ENCODE results near the gene NSDHL.

The NSDHL gene

DNA sequence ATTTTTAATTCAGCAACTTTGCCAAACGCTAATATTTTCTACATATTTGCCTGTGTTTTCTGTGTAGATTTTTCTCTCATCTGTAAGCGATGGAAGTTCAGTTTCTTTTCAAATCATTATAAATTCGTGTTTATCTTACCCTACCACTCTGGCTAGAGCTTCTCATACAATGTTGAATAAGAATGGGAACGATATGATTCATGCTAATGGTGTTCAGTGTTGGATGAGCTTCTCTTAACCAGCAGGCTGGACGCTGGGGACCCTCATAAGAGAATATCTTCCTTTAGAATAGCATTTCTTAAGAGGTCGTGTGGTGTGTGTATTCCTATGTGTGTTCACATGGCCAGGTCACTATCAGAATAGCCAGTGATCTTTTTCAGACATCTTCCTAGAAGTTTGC, 31.0 kb downstream of the NSDHL start:
- Histone ChIP-seq H3K27me3 (ENCODE audit: insufficient read depth, poor library complexity, severe bottlenecking) (no peaks in the 10 kb centered on the region), H3K27ac (replicated peaks) (no peak overlapping the region), H3K4me3 (replicated peaks; ENCODE audit: insufficient read depth, low read length) (no peak overlapping the region)
- DNase-seq (ENCODE audit: low read depth in 1 of 2, low spot score in 1 of 2), result no peak
- TF ChIP-seq, protein P1, sequence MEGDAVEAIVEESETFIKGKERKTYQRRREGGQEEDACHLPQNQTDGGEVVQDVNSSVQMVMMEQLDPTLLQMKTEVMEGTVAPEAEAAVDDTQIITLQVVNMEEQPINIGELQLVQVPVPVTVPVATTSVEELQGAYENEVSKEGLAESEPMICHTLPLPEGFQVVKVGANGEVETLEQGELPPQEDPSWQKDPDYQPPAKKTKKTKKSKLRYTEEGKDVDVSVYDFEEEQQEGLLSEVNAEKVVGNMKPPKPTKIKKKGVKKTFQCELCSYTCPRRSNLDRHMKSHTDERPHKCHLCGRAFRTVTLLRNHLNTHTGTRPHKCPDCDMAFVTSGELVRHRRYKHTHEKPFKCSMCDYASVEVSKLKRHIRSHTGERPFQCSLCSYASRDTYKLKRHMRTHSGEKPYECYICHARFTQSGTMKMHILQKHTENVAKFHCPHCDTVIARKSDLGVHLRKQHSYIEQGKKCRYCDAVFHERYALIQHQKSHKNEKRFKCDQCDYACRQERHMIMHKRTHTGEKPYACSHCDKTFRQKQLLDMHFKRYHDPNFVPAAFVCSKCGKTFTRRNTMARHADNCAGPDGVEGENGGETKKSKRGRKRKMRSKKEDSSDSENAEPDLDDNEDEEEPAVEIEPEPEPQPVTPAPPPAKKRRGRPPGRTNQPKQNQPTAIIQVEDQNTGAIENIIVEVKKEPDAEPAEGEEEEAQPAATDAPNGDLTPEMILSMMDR (IDR thresholded peaks at IDR 0.05; ENCODE audit: insufficient read depth, low read length), result no peak
- TF ChIP-seq SPI1 (IDR thresholded peaks at IDR 0.05; ENCODE audit: borderline replicate concordance, low read depth) (no peak), REST (IDR thresholded peaks at IDR 0.05; ENCODE audit: insufficient replicate concordance, low read depth) (no peak), GABPA (IDR thresholded peaks at IDR 0.05; ENCODE audit: low read depth) (no peak), POLR2AphosphoS5 (IDR thresholded peaks at IDR 0.05; ENCODE audit: low read depth) (no peak)

DNA sequence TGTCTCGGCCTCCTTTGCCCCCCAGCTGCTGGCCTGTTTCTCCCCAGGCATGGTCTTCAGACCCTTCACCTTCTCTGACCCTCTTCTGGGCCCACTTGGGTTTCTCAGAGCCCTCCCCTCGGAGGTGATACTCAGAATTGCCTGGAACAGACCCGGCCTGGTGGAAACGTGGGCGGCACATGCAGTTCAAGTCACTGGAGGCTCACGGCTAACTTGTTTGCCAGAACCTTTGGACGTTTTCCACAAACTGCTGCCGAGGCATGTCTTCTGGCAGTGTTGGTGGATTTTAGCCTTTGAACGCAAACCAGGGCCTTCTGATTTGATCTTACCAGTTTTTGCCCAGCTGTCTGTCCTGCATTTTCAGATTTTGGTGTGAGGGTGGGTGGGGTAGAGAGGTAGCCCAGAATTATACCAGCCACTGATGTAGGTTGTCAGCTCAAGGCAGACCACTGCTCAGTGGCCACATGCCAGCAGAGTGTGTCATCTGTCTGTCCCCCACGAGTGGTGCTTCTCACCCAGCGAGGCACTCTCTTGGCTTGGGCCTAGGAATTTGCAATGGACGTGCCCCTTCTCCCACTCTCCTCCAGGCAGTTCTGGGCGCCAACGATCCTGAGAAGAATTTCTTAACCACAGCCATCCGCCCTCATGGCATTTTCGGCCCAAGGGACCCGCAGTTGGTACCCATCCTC, 34.5 kb downstream of the NSDHL start:
- DNase-seq (ENCODE audit: low read depth in 1 of 2, low spot score in 1 of 2), result no peak

DNA sequence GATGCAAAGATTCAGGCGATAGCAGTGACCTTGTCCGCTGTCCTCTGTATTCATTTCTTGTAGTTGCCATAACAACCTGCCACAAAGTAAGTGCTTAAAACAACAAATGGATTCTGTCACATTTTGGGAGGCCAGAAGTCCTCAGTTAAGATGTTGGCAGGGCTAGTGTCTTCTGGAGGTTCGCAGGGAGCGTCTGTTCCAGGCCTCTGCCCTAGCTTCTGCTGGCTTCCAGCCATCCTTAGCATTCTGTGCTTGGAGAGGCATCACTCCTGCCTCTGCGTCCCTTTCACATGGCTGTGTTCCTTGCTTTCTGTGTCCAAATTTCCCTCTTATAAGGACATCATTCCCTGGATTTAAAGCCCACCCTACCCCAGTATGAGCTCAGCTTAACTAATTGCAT, 35.5 kb downstream of the NSDHL start:
- Histone ChIP-seq H3K27ac (replicated peaks) (no peak overlapping the region), H3K4me3 (replicated peaks; ENCODE audit: insufficient read depth, low read length) (no peak overlapping the region), H3K27me3 (ENCODE audit: insufficient read depth, poor library complexity, severe bottlenecking) (no peaks in the 10 kb centered on the region)
- no peak for DNase-seq (ENCODE audit: low read depth in 1 of 2, low spot score in 1 of 2)
- TF ChIP-seq, protein P1 (IDR thresholded peaks at IDR 0.05; ENCODE audit: insufficient read depth, low read length), result no peak
- TF ChIP-seq REST (IDR thresholded peaks at IDR 0.05; ENCODE audit: insufficient replicate concordance, low read depth), result no peak
- no peak for TF ChIP-seq GABPA (IDR thresholded peaks at IDR 0.05; ENCODE audit: low read depth)

More for the DNA sequence above, 34.5 kb downstream of the NSDHL start:
- Histone ChIP-seq H3K4me3 (replicated peaks; ENCODE audit: insufficient read depth, low read length) (no peak overlapping the region), H3K27ac (replicated peaks) (no peak overlapping the region), H3K27me3 (ENCODE audit: insufficient read depth, poor library complexity, severe bottlenecking) (no peaks in the 10 kb centered on the region)
- TF ChIP-seq GABPA (IDR thresholded peaks at IDR 0.05; ENCODE audit: low read depth), result no peak
- TF ChIP-seq SPI1 (IDR thresholded peaks at IDR 0.05; ENCODE audit: borderline replicate concordance, low read depth), result no peak
- no peak for TF ChIP-seq POLR2AphosphoS5 (IDR thresholded peaks at IDR 0.05; ENCODE audit: low read depth)
- TF ChIP-seq, protein P1 (IDR thresholded peaks at IDR 0.05; ENCODE audit: insufficient read depth, low read length), result no peak
- TF ChIP-seq REST (IDR thresholded peaks at IDR 0.05; ENCODE audit: insufficient replicate concordance, low read depth), result no peak

All from HL-60 (cell line).